HEK293 (cell line): Measurements from ENCODE around the gene SFRP4.

Source experiments
- KLF8 ChIP-seq: fragments of 450-650 bp; formaldehyde crosslinking; IDR thresholded peaks from 2 replicates; pipeline ENCODE4 v1.5.1; 2016; ENCODE audit warnings: missing biosample characterization, missing genetic modification characterization
- RBAK ChIP-seq: fragments of 450-650 bp; formaldehyde crosslinking; IDR thresholded peaks from 2 replicates; pipeline ENCODE4 v1.5.1; 2016; ENCODE audit warnings: missing biosample characterization, missing genetic modification characterization
- ZFHX2 ChIP-seq: fragments of 450-650 bp; formaldehyde crosslinking; conservative IDR thresholded peaks from 2 replicates; pipeline ENCODE4 v1.5.1; 2016; ENCODE audit warnings: missing biosample characterization, missing genetic modification characterization
- ZNF114 ChIP-seq: fragments of 450-650 bp; formaldehyde crosslinking; IDR thresholded peaks from 2 replicates; pipeline ENCODE4 v1.5.0; 2017; ENCODE audit warnings: missing biosample characterization, missing genetic modification characterization
- ZNF121 ChIP-seq: fragments of 450-650 bp; formaldehyde crosslinking; IDR thresholded peaks from 2 replicates; pipeline ENCODE4 v1.5.1; 2016; ENCODE audit warnings: missing biosample characterization, missing genetic modification characterization
- ZNF146 ChIP-seq: fragments of 450-650 bp; formaldehyde crosslinking; IDR thresholded peaks from 2 replicates; pipeline ENCODE4 v1.5.1; 2016; ENCODE audit warnings: missing biosample characterization, missing genetic modification characterization
- ZNF155 ChIP-seq: fragments of 450-650 bp; formaldehyde crosslinking; IDR thresholded peaks from 2 replicates; pipeline ENCODE4 v1.5.1; 2016; ENCODE audit warnings: missing biosample characterization, missing genetic modification characterization
- ZNF211 ChIP-seq: fragments of 450-650 bp; formaldehyde crosslinking; IDR thresholded peaks from 2 replicates; pipeline ENCODE4 v1.5.1; 2016; ENCODE audit warnings: low read depth, missing biosample characterization, missing genetic modification characterization
- ZNF239 ChIP-seq: fragments of 450-650 bp; formaldehyde crosslinking; IDR thresholded peaks from 2 replicates; pipeline ENCODE4 v1.5.1; 2016; ENCODE audit warnings: missing biosample characterization, missing genetic modification characterization
- ZNF341 ChIP-seq: fragments of 450-650 bp; formaldehyde crosslinking; IDR thresholded peaks from 2 replicates; pipeline ENCODE4; 2016; ENCODE audit warnings: low read depth, missing biosample characterization, missing genetic modification characterization
- ZNF366 ChIP-seq: fragments of 450-650 bp; formaldehyde crosslinking; conservative IDR thresholded peaks from 2 replicates; pipeline ENCODE4 v1.5.1; 2016; ENCODE audit warnings: missing biosample characterization, missing genetic modification characterization
- ZNF416 ChIP-seq: fragments of 450-650 bp; formaldehyde crosslinking; IDR thresholded peaks from 2 replicates; pipeline ENCODE4 v1.5.1; 2016; ENCODE audit warnings: missing biosample characterization, missing genetic modification characterization
- ZNF48 ChIP-seq: fragments of 450-650 bp; formaldehyde crosslinking; IDR thresholded peaks from 2 replicates; pipeline ENCODE4 v1.5.1; 2016; ENCODE audit warnings: missing biosample characterization, missing genetic modification characterization
- ZNF501 ChIP-seq: fragments of 450-650 bp; formaldehyde crosslinking; IDR thresholded peaks from 2 replicates; pipeline ENCODE4 v1.5.1; 2016; ENCODE audit warnings: missing biosample characterization, missing genetic modification characterization
- ZNF558 ChIP-seq: fragments of 450-650 bp; formaldehyde crosslinking; IDR thresholded peaks from 2 replicates; pipeline ENCODE4 v1.5.1; 2016; ENCODE audit warnings: missing biosample characterization, missing genetic modification characterization
- ZNF624 ChIP-seq: fragments of 450-650 bp; formaldehyde crosslinking; IDR thresholded peaks from 2 replicates; pipeline ENCODE4 v1.5.1; 2017; ENCODE audit warnings: missing biosample characterization, missing genetic modification characterization
- ZNF654 ChIP-seq: fragments of 450-650 bp; formaldehyde crosslinking; IDR thresholded peaks from 2 replicates; pipeline ENCODE4 v1.5.1; 2016; ENCODE audit warnings: low read depth, missing biosample characterization, missing genetic modification characterization
- ZNF707 ChIP-seq: fragments of 450-650 bp; formaldehyde crosslinking; IDR thresholded peaks from 2 replicates; pipeline ENCODE4 v1.5.1; 2016; ENCODE audit warnings: missing biosample characterization, missing genetic modification characterization
- ZNF792 ChIP-seq: fragments of 450-650 bp; formaldehyde crosslinking; IDR thresholded peaks from 2 replicates; pipeline ENCODE4 v1.5.1; 2016; ENCODE audit warnings: missing biosample characterization, missing genetic modification characterization
- ZNF837 ChIP-seq: fragments of 450-650 bp; formaldehyde crosslinking; IDR thresholded peaks from 2 replicates; pipeline ENCODE4 v1.5.1; 2016; ENCODE audit warnings: missing biosample characterization, missing genetic modification characterization
- ZNF843 ChIP-seq: fragments of 450-650 bp; formaldehyde crosslinking; IDR thresholded peaks from 2 replicates; pipeline ENCODE4 v1.5.1; 2016; ENCODE audit warnings: missing biosample characterization, missing genetic modification characterization
- TF ChIP-seq, protein P1 (sequence below): fragments of 450-650 bp; formaldehyde crosslinking; IDR thresholded peaks from 2 replicates; pipeline ENCODE4 v1.5.1; 2016; ENCODE audit warnings: missing biosample characterization, missing genetic modification characterization, borderline replicate concordance
- TF ChIP-seq, protein P2 (sequence below): fragments of 450-650 bp; formaldehyde crosslinking; IDR thresholded peaks from 2 replicates; pipeline ENCODE4 v1.5.1; 2016; ENCODE audit warnings: missing biosample characterization, missing genetic modification characterization
- TF ChIP-seq, protein P3 (sequence below): fragments of 450-650 bp; formaldehyde crosslinking; IDR thresholded peaks from 2 replicates; pipeline ENCODE4 v1.5.1; 2016; ENCODE audit warnings: missing biosample characterization, missing genetic modification characterization
- TF ChIP-seq, protein P4 (sequence below): fragments of 450-650 bp; formaldehyde crosslinking; IDR thresholded peaks from 2 replicates; pipeline ENCODE4 v1.5.1; 2016; ENCODE audit warnings: missing biosample characterization, missing genetic modification characterization
- TF ChIP-seq, protein P5 (sequence below): fragments of 450-650 bp; formaldehyde crosslinking; IDR thresholded peaks from 2 replicates; pipeline ENCODE4 v1.5.1; 2016; ENCODE audit warnings: missing biosample characterization, missing genetic modification characterization

The SFRP4 gene

DNA sequence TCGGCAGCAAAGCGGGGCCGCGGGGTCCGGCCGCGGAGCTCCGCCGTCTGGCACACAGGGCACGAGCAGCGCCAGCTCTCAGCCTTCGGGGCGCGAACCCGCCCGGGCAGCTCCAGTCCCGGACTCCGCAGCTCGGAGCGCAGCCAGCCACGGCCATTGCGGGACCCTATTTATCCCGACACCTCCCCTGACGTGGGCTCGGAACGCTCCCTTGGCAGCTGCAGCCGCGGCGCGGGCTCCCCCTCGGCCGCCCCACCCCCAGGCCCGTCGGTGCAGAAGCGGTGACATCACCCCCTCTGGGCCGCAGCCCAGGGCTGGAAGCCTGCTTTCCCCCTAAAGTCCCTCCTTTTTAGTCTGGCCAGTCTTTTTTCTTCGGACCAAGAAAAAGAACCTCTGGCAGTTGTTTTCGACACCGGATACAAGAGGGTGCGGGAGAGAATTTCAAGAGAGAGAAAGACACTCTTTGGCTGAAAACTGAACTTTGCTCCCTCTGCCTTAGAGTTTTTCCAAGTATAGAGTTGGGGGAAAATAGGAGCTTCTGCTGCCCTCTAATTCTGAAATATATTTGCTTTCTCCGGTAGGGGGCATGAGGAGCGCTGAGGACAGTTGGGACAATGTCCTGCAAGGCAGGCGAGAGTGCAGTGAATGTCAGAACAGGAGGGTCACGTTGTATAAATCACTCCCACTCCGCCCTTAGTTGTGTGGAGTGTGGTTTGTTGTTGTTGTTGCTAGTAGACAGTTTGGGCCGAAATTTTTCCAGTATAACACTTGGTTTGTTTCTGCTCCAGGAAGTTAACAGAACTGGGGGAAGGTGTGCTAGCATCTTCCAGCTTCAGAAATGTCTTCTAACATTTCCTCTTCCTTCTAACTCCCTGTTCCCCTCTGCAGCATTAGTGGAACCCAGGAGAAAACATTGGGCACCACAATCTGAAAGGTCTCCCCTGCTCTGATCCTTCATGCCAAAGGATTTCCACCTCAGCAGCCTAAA is at the start of gene SFRP4 (continued):
- no peak for TF ChIP-seq ZNF146 (tag by site-specific recombination)
- TF ChIP-seq, protein P1, sequence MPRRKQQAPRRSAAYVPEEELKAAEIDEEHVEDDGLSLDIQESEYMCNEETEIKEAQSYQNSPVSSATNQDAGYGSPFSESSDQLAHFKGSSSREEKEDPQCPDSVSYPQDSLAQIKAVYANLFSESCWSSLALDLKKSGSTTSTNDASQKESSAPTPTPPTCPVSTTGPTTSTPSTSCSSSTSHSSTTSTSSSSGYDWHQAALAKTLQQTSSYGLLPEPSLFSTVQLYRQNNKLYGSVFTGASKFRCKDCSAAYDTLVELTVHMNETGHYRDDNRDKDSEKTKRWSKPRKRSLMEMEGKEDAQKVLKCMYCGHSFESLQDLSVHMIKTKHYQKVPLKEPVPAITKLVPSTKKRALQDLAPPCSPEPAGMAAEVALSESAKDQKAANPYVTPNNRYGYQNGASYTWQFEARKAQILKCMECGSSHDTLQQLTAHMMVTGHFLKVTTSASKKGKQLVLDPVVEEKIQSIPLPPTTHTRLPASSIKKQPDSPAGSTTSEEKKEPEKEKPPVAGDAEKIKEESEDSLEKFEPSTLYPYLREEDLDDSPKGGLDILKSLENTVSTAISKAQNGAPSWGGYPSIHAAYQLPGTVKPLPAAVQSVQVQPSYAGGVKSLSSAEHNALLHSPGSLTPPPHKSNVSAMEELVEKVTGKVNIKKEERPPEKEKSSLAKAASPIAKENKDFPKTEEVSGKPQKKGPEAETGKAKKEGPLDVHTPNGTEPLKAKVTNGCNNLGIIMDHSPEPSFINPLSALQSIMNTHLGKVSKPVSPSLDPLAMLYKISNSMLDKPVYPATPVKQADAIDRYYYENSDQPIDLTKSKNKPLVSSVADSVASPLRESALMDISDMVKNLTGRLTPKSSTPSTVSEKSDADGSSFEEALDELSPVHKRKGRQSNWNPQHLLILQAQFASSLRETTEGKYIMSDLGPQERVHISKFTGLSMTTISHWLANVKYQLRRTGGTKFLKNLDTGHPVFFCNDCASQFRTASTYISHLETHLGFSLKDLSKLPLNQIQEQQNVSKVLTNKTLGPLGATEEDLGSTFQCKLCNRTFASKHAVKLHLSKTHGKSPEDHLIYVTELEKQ (tag by site-specific recombination) = no peak
- no peak for TF ChIP-seq ZNF416 (tag by site-specific recombination)
- TF ChIP-seq ZNF792 (tag by site-specific recombination) = no peak
- no peak for TF ChIP-seq ZNF121 (tag by site-specific recombination)
- TF ChIP-seq, protein P2, sequence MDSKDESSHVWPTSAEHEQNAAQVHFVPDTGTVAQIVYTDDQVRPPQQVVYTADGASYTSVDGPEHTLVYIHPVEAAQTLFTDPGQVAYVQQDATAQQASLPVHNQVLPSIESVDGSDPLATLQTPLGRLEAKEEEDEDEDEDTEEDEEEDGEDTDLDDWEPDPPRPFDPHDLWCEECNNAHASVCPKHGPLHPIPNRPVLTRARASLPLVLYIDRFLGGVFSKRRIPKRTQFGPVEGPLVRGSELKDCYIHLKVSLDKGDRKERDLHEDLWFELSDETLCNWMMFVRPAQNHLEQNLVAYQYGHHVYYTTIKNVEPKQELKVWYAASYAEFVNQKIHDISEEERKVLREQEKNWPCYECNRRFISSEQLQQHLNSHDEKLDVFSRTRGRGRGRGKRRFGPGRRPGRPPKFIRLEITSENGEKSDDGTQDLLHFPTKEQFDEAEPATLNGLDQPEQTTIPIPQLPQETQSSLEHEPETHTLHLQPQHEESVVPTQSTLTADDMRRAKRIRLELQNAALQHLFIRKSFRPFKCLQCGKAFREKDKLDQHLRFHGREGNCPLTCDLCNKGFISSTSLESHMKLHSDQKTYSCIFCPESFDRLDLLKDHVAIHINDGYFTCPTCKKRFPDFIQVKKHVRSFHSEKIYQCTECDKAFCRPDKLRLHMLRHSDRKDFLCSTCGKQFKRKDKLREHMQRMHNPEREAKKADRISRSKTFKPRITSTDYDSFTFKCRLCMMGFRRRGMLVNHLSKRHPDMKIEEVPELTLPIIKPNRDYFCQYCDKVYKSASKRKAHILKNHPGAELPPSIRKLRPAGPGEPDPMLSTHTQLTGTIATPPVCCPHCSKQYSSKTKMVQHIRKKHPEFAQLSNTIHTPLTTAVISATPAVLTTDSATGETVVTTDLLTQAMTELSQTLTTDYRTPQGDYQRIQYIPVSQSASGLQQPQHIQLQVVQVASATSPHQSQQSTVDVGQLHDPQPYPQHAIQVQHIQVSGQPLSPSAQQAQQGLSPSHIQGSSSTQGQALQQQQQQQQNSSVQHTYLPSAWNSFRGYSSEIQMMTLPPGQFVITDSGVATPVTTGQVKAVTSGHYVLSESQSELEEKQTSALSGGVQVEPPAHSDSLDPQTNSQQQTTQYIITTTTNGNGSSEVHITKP = peak; percentile 62; the same call in 1 of the 2 replicates
- TF ChIP-seq, protein P3, sequence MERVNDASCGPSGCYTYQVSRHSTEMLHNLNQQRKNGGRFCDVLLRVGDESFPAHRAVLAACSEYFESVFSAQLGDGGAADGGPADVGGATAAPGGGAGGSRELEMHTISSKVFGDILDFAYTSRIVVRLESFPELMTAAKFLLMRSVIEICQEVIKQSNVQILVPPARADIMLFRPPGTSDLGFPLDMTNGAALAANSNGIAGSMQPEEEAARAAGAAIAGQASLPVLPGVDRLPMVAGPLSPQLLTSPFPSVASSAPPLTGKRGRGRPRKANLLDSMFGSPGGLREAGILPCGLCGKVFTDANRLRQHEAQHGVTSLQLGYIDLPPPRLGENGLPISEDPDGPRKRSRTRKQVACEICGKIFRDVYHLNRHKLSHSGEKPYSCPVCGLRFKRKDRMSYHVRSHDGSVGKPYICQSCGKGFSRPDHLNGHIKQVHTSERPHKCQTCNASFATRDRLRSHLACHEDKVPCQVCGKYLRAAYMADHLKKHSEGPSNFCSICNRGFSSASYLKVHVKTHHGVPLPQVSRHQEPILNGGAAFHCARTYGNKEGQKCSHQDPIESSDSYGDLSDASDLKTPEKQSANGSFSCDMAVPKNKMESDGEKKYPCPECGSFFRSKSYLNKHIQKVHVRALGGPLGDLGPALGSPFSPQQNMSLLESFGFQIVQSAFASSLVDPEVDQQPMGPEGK (tag by site-specific recombination) = peak; percentile 74
- peak; percentile 69 for TF ChIP-seq ZNF366
- no peak for TF ChIP-seq RBAK (tag by site-specific recombination)
- TF ChIP-seq ZNF114 (tag by site-specific recombination) = no peak
- TF ChIP-seq ZNF654 = peak; percentile 31
- TF ChIP-seq, protein P4, sequence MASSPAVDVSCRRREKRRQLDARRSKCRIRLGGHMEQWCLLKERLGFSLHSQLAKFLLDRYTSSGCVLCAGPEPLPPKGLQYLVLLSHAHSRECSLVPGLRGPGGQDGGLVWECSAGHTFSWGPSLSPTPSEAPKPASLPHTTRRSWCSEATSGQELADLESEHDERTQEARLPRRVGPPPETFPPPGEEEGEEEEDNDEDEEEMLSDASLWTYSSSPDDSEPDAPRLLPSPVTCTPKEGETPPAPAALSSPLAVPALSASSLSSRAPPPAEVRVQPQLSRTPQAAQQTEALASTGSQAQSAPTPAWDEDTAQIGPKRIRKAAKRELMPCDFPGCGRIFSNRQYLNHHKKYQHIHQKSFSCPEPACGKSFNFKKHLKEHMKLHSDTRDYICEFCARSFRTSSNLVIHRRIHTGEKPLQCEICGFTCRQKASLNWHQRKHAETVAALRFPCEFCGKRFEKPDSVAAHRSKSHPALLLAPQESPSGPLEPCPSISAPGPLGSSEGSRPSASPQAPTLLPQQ (tag by site-specific recombination) = 0 out of 2 replicates have a peak, but pooled peaks have one; percentile 25
- no peak for TF ChIP-seq ZNF48
- TF ChIP-seq ZNF239 (tag by site-specific recombination) = no peak
- TF ChIP-seq ZNF211 (tag by site-specific recombination) = no peak
- peak; percentile 4 for TF ChIP-seq ZFHX2 (tag by site-specific recombination)
- TF ChIP-seq, protein P5, sequence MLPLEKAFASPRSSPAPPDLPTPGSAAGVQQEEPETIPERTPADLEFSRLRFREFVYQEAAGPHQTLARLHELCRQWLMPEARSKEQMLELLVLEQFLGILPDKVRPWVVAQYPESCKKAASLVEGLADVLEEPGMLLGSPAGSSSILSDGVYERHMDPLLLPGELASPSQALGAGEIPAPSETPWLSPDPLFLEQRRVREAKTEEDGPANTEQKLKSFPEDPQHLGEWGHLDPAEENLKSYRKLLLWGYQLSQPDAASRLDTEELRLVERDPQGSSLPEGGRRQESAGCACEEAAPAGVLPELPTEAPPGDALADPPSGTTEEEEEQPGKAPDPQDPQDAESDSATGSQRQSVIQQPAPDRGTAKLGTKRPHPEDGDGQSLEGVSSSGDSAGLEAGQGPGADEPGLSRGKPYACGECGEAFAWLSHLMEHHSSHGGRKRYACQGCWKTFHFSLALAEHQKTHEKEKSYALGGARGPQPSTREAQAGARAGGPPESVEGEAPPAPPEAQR = no peak
- no peak for TF ChIP-seq ZNF707 (tag by site-specific recombination)
- TF ChIP-seq ZNF501 (tag by site-specific recombination) = no peak
- no peak; the same call in 1 of the 2 replicates for TF ChIP-seq ZNF843 (tag by site-specific recombination)
- TF ChIP-seq ZNF624 (tag by site-specific recombination) = no peak
- peak; percentile 40; the same call in 1 of the 2 replicates for TF ChIP-seq ZNF341
- peak; percentile 17; the same call in 1 of the 2 replicates for TF ChIP-seq KLF8 (tag by site-specific recombination)
- no peak; the same call in 1 of the 2 replicates for TF ChIP-seq ZNF558 (tag by site-specific recombination)
- no peak for TF ChIP-seq ZNF837 (tag by site-specific recombination)
- no peak for TF ChIP-seq ZNF155
